Muscle layer of colon (tissue), 2 donors: ENCODE results near the gene RAMACL.

Experiments used
- H3K27ac ChIP-seq: one replicate; pipeline ENCODE4 v1.7.0; 2013; ENCODE audit warnings: low read depth, mild to moderate bottlenecking, low read length, moderate library complexity
- H3K27me3 ChIP-seq, 2 donors: one replicate each; pipeline ENCODE4 v1.7.0; 2013; ENCODE audit warnings: low read length in 2 of 2, mild to moderate bottlenecking in 2 of 2; ENCODE audit not compliant: insufficient read depth in 2 of 2, control insufficient read depth in 1 of 2
- H3K36me3 ChIP-seq: one replicate; pipeline ENCODE4 v1.7.0; 2013; ENCODE audit warnings: mild to moderate bottlenecking, low read length; ENCODE audit not compliant: insufficient read depth
- H3K4me1 ChIP-seq: one replicate; pipeline ENCODE4 v1.7.0; 2013; ENCODE audit warnings: mild to moderate bottlenecking, low read length; ENCODE audit not compliant: insufficient read depth
- H3K4me3 ChIP-seq, 2 donors: one replicate each; pipeline ENCODE4 v1.7.0; 2013; ENCODE audit warnings: low read length in 2 of 2, low read depth in 1 of 2, mild to moderate bottlenecking in 1 of 2, moderate library complexity in 1 of 2
- H3K9ac ChIP-seq: one replicate; pipeline ENCODE4 v1.7.0; 2013; ENCODE audit warnings: low read length
- H3K9me3 ChIP-seq: one replicate; pipeline ENCODE4 v1.7.0; 2013; ENCODE audit warnings: mild to moderate bottlenecking, low read length
- donor health status: abdominal sarcoma.
- donor health status: Adenocarcinoma of cecum.

Gene RAMACL

GRCh38 chr6:166533205-166533824, 53.2 kb downstream of the RAMACL start:
- Histone ChIP-seq H3K9ac (no peak overlapping the region), H3K9me3 (no peaks in the 10 kb centered on the region), H3K4me3 (no peak overlapping the region), H3K27ac (no peak overlapping the region), H3K27me3 (no peaks in the 10 kb centered on the region), H3K36me3 (no peaks in the 10 kb centered on the region), H3K4me1 (no peaks in the 10 kb centered on the region)
